Fibroblast of lung (primary cell): ENCODE results near the gene ESRP2.

Source experiments
- EZH2 ChIP-seq: IDR thresholded peaks from 2 replicates; pipeline ENCODE4 v1.5.1; 2012; ENCODE audit warnings: low read length, control low read depth, mild to moderate bottlenecking; ENCODE audit errors: missing control alignments
- TF ChIP-seq, protein P1 (sequence below), 2 donors: IDR thresholded peaks in 1 of 2; conservative IDR thresholded peaks in 1 of 2; 1 replicate in 1 of 2; 2 replicates in 1 of 2; pipeline ENCODE4 v1.5.1; 2011 to 2012; ENCODE audit warnings: low read length in 2 of 2, control low read depth in 1 of 2, inconsistent platforms in 1 of 2, low read depth in 1 of 2, mild to moderate bottlenecking in 1 of 2

DNA sequence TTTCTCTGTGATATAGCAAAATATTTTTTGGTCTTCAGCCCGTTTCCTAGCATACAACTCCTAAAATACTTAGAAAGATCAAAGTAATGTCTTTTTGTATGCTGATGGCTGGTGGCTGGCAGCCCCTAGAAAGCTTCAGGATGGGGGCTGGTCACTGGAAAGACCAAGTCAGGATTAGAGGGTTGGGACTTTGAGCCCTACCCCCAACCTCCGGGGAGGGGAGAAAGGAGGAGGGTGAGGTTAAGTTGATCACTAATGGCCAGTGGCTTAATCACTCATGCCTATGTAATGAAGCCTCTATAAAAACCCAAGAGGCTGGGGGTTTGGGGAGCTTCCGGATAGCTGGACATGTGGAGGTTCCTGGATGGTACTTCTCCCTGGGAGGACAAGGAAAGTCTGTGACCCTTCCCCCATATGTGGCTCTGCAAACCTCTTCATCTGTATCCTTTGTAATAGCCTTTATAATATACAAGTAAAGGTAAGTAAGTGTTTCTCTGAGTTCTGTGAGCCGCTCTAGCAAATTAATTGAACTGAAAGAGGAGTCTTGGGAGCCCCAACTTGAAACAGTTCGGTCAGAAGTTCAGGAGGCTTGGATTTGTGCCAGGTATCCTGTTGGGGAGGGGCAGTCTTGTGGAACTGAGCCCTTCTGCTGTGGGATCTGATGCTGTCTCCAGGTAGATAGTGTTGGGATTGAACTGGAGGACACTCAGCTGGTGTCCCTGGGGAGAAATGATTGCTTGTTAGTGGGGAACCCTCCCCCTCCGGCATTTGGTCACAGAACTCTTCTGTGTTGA is 31.9 kb upstream of the ESRP2 start:
- no peak for TF ChIP-seq EZH2
- TF ChIP-seq, protein P1, sequence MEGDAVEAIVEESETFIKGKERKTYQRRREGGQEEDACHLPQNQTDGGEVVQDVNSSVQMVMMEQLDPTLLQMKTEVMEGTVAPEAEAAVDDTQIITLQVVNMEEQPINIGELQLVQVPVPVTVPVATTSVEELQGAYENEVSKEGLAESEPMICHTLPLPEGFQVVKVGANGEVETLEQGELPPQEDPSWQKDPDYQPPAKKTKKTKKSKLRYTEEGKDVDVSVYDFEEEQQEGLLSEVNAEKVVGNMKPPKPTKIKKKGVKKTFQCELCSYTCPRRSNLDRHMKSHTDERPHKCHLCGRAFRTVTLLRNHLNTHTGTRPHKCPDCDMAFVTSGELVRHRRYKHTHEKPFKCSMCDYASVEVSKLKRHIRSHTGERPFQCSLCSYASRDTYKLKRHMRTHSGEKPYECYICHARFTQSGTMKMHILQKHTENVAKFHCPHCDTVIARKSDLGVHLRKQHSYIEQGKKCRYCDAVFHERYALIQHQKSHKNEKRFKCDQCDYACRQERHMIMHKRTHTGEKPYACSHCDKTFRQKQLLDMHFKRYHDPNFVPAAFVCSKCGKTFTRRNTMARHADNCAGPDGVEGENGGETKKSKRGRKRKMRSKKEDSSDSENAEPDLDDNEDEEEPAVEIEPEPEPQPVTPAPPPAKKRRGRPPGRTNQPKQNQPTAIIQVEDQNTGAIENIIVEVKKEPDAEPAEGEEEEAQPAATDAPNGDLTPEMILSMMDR (conservative IDR thresholded peaks at IDR 0.05 in 1 of 2, IDR thresholded peaks at IDR 0.05 in 1 of 2; ENCODE audit: low read depth in 1 of 2, low read length in 2 of 2), result no peak
